ENCODE measurements around the gene LRMDA.

GRCh38 chr10:76456197-76456596, 1024.8 kb downstream of the LRMDA start:
- TF ChIP-seq POLR2AphosphoS5 (IDR thresholded peaks at IDR 0.05) (no peak), POLR2A (IDR thresholded peaks at IDR 0.05) (no peak), EP300 (IDR thresholded peaks at IDR 0.05) (no peak), CTCF (IDR thresholded peaks at IDR 0.05) (no peak)
